Measurements from ENCODE around the gene GPD1L.

The GPD1L gene

GRCh38 chr3:32078085-32078634 lies 28.3 kb upstream of the GPD1L start:
- TF ChIP-seq CTCF (IDR thresholded peaks at IDR 0.05; ENCODE audit: low read depth, low read length): no peak
- DNase-seq (ENCODE audit: low read depth in 2 of 2): no peak
- H3K4me3 ChIP-seq (replicated peaks in 1 of 2; ENCODE audit: low read depth in 2 of 2, low read length in 2 of 2): no peak overlapping the region

- DNase-seq (ENCODE audit: low read depth in 2 of 2): no peak
- H3K4me3 ChIP-seq (replicated peaks in 1 of 2; ENCODE audit: low read depth in 2 of 2, low read length in 2 of 2): no peak overlapping the region
- TF ChIP-seq CTCF (IDR thresholded peaks at IDR 0.05; ENCODE audit: low read depth, low read length): no peak
Measured at GRCh38 chr3:32078864-32079263, 27.6 kb upstream of the GPD1L start.

GRCh38 chr3:32082721-32083120 lies 23.7 kb upstream of the GPD1L start:
- no peak overlapping the region for H3K4me3 ChIP-seq (replicated peaks in 1 of 2; ENCODE audit: low read depth in 2 of 2, low read length in 2 of 2)
- no peak for TF ChIP-seq CTCF (IDR thresholded peaks at IDR 0.05; ENCODE audit: low read depth, low read length)
- peak in 1 of 2 donors; percentile 19 for DNase-seq (ENCODE audit: low read depth in 2 of 2)

- no peak for TF ChIP-seq CTCF (IDR thresholded peaks at IDR 0.05; ENCODE audit: low read depth, low read length)
- no peak for DNase-seq (ENCODE audit: low read depth in 2 of 2)
Measured at GRCh38 chr3:32083702-32084270, 22.6 kb upstream of the GPD1L start.

GRCh38 chr3:32084870-32085269 lies 21.6 kb upstream of the GPD1L start:
- no peak for TF ChIP-seq CTCF (IDR thresholded peaks at IDR 0.05; ENCODE audit: low read depth, low read length)
- H3K4me3 ChIP-seq (replicated peaks in 1 of 2; ENCODE audit: low read depth in 2 of 2, low read length in 2 of 2): no peak overlapping the region
- DNase-seq (ENCODE audit: low read depth in 2 of 2): no peak

More at GRCh38 chr3:32083702-32084270, 22.6 kb upstream of the GPD1L start:
- H3K4me3 ChIP-seq (replicated peaks in 1 of 2; ENCODE audit: low read depth in 2 of 2, low read length in 2 of 2): no peak overlapping the region

GRCh38 chr3:32086464-32086863 lies 20.0 kb upstream of the GPD1L start:
- no peak overlapping the region for H3K4me3 ChIP-seq (replicated peaks in 1 of 2; ENCODE audit: low read depth in 2 of 2, low read length in 2 of 2)
- no peak for TF ChIP-seq CTCF (IDR thresholded peaks at IDR 0.05; ENCODE audit: low read depth, low read length)
- no peak for DNase-seq (ENCODE audit: low read depth in 2 of 2)

GRCh38 chr3:32089476-32089875 lies 16.9 kb upstream of the GPD1L start:
- DNase-seq (ENCODE audit: low read depth in 2 of 2): no peak
- H3K4me3 ChIP-seq (replicated peaks in 1 of 2; ENCODE audit: low read depth in 2 of 2, low read length in 2 of 2): no peak overlapping the region
- TF ChIP-seq CTCF (IDR thresholded peaks at IDR 0.05; ENCODE audit: low read depth, low read length): no peak

Data from cardiac fibroblast (primary cell).